HUES64 (cell line): ENCODE results near the gene CCBE1.

Experiments
- H3K27ac ChIP-seq: 2 replicates; pipeline ENCODE4 v1.7.0; 2013; ENCODE audit warnings: low read depth, low read length, inconsistent platforms
- H3K27me3 ChIP-seq: 2 replicates; pipeline ENCODE4 v1.6.1; 2013; ENCODE audit warnings: mild to moderate bottlenecking, low read length; ENCODE audit not compliant: insufficient read depth
- H3K36me3 ChIP-seq: 2 replicates; pipeline ENCODE4 v1.6.1; 2013; ENCODE audit warnings: mild to moderate bottlenecking, low read length; ENCODE audit not compliant: insufficient read depth
- H3K4me1 ChIP-seq: 2 replicates; pipeline ENCODE4 v1.6.1; 2013; ENCODE audit warnings: mild to moderate bottlenecking, low read length, moderate library complexity; ENCODE audit not compliant: insufficient read depth
- H3K4me3 ChIP-seq: 2 replicates; pipeline ENCODE4 v1.5.1; 2013; ENCODE audit warnings: mild to moderate bottlenecking, low read length, moderate library complexity
- H3K9ac ChIP-seq: 2 replicates; pipeline ENCODE4 v1.6.1; 2013; ENCODE audit warnings: mild to moderate bottlenecking, low read depth, low read length
- H3K9me3 ChIP-seq: 2 replicates; pipeline ENCODE4 v1.6.1; 2013; ENCODE audit warnings: low read depth, low read length; ENCODE audit not compliant: insufficient read depth
- WGBS: fragments of 150-250, 120-280 bp; methylation state at CpG from one replicate; pipeline ENCODE4 v1.1.7; 2013; ENCODE audit warnings: missing lambda C conversion rate; 5-methylcytosine and 5-hydroxymethylcytosine counted together

Gene CCBE1

GRCh38 chr18:59663096-59663495, 34.1 kb downstream of the CCBE1 start:
- H3K9me3 ChIP-seq: no peaks in the 10 kb centered on the region
- H3K9ac ChIP-seq: no peak overlapping the region
- H3K27ac ChIP-seq: no peak overlapping the region
- no peaks in the 10 kb centered on the region for H3K36me3 ChIP-seq
- no peak overlapping the region for H3K4me3 ChIP-seq
- H3K27me3 ChIP-seq: no peaks in the 10 kb centered on the region
- 95% methylated on average over 1 of the region's 1 CpG for WGBS
- no peaks in the 10 kb centered on the region for H3K4me1 ChIP-seq

DNA sequence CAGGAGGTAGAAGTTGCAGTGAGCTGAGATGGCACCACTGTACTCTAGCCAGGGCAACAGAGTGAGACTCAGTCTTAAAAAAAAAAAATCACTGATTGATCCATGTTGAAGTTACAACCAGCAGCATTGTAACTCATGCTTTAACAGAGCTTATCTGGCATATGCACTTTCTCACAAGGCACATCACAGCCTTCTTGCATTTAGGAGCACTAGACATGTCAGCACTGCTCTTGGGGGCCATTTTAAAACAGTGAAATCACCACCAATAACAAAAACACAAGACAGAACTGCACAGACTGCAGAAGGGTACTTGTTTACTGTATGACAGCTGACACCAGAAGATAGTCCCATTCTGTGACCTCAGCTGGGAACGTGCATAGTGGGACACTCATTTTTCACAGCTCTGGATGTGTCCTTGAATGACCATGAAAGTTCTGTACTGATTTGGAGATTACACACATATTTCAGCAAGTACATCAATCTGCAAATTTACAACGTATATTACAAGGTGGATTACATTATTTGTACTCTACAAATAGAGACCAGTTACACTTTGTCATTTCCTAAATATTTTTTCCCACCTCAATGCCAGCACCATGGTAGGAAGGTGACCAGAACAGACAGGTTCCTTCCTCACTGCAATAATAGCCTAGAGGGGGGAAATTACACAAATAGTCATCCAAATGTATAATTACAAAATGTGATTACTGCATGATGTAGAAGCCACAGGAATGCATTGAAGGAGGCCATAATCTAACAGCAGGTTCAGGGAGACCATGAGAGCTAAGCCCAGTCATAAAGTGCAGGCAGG, 35.1 kb downstream of the CCBE1 start:
- H3K27ac ChIP-seq: no peak overlapping the region
- no peaks in the 10 kb centered on the region for H3K4me1 ChIP-seq
- 95% methylated on average over 2 of the region's 2 CpGs for WGBS

GRCh38 chr18:59660786-59661743, 36.2 kb downstream of the CCBE1 start:
- H3K9ac ChIP-seq: no peak overlapping the region
- no peaks in the 10 kb centered on the region for H3K36me3 ChIP-seq
- no peaks in the 10 kb centered on the region for H3K4me1 ChIP-seq
- H3K27ac ChIP-seq: no peak overlapping the region
- no peaks in the 10 kb centered on the region for H3K9me3 ChIP-seq
- no peak overlapping the region for H3K4me3 ChIP-seq
- H3K27me3 ChIP-seq: no peaks in the 10 kb centered on the region
- 96% methylated on average over 6 of the region's 8 CpGs for WGBS

More for the DNA sequence above, 35.1 kb downstream of the CCBE1 start:
- no peaks in the 10 kb centered on the region for H3K27me3 ChIP-seq
- H3K36me3 ChIP-seq: no peaks in the 10 kb centered on the region
- H3K9ac ChIP-seq: no peak overlapping the region
- H3K9me3 ChIP-seq: no peaks in the 10 kb centered on the region
- H3K4me3 ChIP-seq: no peak overlapping the region

DNA sequence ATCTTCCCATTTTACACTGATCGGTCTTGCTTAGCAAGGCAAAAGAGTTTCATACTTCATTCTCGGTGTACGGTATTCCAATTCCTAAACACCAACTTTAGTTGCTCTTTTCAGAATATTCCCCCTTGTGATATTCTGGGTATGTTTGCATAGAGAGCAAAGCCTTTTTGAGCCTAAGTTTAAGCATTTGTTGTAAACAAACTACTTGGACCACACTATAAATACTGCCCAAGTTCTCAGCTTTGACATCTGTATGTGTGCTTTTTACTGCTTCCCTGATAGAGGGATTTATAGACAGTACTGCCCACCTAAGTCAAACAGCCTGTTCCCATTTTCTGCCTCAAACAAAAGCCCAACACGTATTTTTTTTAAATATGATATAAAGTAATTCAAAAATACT, 36.9 kb downstream of the CCBE1 start:
- H3K9me3 ChIP-seq: no peaks in the 10 kb centered on the region
- no peak overlapping the region for H3K4me3 ChIP-seq
- no peaks in the 10 kb centered on the region for H3K4me1 ChIP-seq
- no peak overlapping the region for H3K27ac ChIP-seq
- no peaks in the 10 kb centered on the region for H3K27me3 ChIP-seq
- no peak overlapping the region for H3K9ac ChIP-seq
- no peaks in the 10 kb centered on the region for H3K36me3 ChIP-seq
- 94% methylated on average over 3 of the region's 4 CpGs for WGBS

DNA sequence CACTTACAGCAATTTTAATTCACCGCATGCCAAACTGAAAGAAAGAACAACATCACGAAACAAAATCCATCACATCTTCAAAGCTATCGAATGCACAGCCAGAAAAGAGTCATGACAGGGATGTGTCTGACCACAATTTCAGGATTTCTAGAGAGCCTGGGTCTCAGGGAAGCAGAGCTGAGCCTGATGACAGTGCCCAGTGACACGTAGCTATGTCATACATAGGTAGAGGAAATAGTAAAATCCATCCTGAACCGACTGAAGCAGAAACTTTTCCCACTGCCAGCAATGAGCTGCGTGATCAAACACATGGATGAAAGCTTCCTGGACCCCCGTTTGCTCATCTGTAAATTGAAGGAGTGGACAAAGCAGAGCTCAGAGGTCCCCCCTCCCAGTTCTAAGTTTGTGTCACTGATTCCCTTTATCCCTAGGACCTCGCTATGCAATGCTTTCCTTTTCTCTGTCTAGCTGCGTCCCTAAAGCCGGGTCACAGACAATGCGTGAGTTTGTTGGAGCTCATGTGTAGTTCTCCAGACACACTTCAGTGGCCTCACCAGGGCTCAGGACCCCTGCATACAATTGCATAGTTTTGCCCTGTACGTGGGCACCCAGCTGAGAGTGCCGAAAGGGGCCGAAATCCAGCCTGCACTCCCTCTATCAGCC, 37.6 kb downstream of the CCBE1 start:
- Histone ChIP-seq H3K36me3 (no peaks in the 10 kb centered on the region), H3K4me1 (no peaks in the 10 kb centered on the region), H3K27me3 (no peaks in the 10 kb centered on the region), H3K9ac (no peak overlapping the region), H3K4me3 (no peak overlapping the region), H3K9me3 (no peaks in the 10 kb centered on the region), H3K27ac (no peak overlapping the region)
- 80% methylated on average over 14 of the region's 14 CpGs for WGBS

GRCh38 chr18:59658941-59659340, 38.3 kb downstream of the CCBE1 start:
- Histone ChIP-seq H3K27me3 (no peaks in the 10 kb centered on the region), H3K4me1 (no peaks in the 10 kb centered on the region), H3K9me3 (no peaks in the 10 kb centered on the region), H3K9ac (no peak overlapping the region), H3K36me3 (no peaks in the 10 kb centered on the region), H3K27ac (no peak overlapping the region), H3K4me3 (no peak overlapping the region)
- 95% methylated on average over 7 of the region's 7 CpGs for WGBS

- Histone ChIP-seq H3K4me1 (no peaks in the 10 kb centered on the region), H3K27me3 (no peaks in the 10 kb centered on the region), H3K9ac (no peak overlapping the region), H3K36me3 (no peaks in the 10 kb centered on the region), H3K4me3 (no peak overlapping the region), H3K9me3 (no peaks in the 10 kb centered on the region), H3K27ac (no peak overlapping the region)
- 89% methylated on average over 5 of the region's 5 CpGs for WGBS
These were observed 40.2 kb downstream of the CCBE1 start for GRCh38 chr18:59657012-59657411.

DNA sequence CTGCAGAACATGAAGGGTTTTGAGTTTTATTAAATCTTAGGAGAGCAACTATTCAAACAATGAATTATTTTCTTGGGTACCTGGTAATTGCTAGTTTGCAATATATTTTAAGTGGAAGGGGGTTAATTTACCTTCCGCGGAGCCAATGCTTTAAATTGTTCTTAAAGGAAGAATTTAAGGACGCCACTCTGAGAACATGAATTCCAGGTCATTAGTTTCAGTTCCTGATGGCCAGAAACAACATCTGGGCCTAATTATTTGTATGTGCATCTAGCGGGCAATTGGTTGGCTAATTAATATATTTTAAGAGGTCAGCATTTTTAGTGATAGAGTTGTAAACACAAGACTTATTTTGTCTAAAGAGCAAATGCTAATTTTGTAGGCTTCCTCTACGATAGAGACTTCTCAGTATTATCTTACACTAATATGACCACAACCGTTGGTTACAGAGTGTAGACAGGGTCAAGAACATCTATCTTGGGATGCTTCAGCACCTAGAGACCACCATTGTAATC, 40.8 kb downstream of the CCBE1 start:
- H3K27me3 ChIP-seq: no peaks in the 10 kb centered on the region
- no peak overlapping the region for H3K9ac ChIP-seq
- H3K4me3 ChIP-seq: no peak overlapping the region
- no peaks in the 10 kb centered on the region for H3K36me3 ChIP-seq
- no peaks in the 10 kb centered on the region for H3K4me1 ChIP-seq
- no peak overlapping the region for H3K27ac ChIP-seq
- 94% methylated on average over 6 of the region's 6 CpGs for WGBS
- no peaks in the 10 kb centered on the region for H3K9me3 ChIP-seq

- Histone ChIP-seq H3K9ac (no peak overlapping the region), H3K4me1 (no peaks in the 10 kb centered on the region), H3K9me3 (no peaks in the 10 kb centered on the region), H3K27me3 (no peaks in the 10 kb centered on the region), H3K27ac (no peak overlapping the region), H3K36me3 (no peaks in the 10 kb centered on the region), H3K4me3 (no peak overlapping the region)
- WGBS: 90% methylated on average over 2 of the region's 2 CpGs
These were observed 41.5 kb downstream of the CCBE1 start for GRCh38 chr18:59655676-59656075.

DNA sequence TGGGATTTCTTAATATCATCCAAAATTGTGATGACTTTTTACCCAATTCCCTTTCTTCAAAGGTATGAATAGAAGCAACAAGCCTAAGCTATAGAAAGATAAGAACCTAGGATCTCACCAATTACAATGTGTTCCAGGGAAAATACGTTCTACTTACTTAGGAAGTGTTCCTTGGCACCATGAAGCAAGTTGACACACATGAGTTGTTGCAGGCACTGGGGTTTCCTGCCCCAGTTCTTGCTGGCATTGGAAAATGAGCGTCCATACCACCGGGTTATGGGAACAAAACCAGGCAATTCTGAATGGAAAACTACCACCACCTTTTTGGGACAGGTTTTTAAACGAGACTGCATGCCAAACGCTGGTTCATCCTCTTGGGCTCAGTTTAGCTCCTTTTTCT, 46.2 kb downstream of the CCBE1 start:
- H3K27me3 ChIP-seq: no peaks in the 10 kb centered on the region
- 95% methylated on average over 5 of the region's 5 CpGs for WGBS
- H3K4me1 ChIP-seq: no peaks in the 10 kb centered on the region; the same call in 1 of the 2 replicates
- no peak overlapping the region for H3K27ac ChIP-seq
- H3K9me3 ChIP-seq: no peaks in the 10 kb centered on the region
- H3K9ac ChIP-seq: no peak overlapping the region
- no peak overlapping the region for H3K4me3 ChIP-seq
- no peaks in the 10 kb centered on the region for H3K36me3 ChIP-seq
